Neural progenitor cell (in vitro differentiated cells): ENCODE data around the gene NEAT1. TPM values are rescaled to one million over a fixed set of nuclear protein-coding genes. Genes with fewer than 3 reads are reported as not detected.

Experiments used
- DNase-seq: peaks from one replicate; pipeline ENCODE4 v3.0.0-alpha.2; 2016; ENCODE audit warnings: low spot score
- H2AFZ ChIP-seq: fragments of 200-600 bp; sonication (generic); replicated peaks from 2 replicates; pipeline ENCODE4 v1.6.1; 2016; ENCODE audit warnings: antibody characterized with exemption
- H3F3A ChIP-seq: fragments of 200-600 bp; sonication (generic); 2 replicates; pipeline ENCODE4 v1.6.1; 2016; ENCODE audit warnings: antibody characterized with exemption, low read depth
- H3K27ac ChIP-seq: fragments of 200-600 bp; sonication (generic); 2 replicates; pipeline ENCODE4 v1.5.1; 2016; ENCODE audit warnings: mild to moderate bottlenecking
- H3K27me3 ChIP-seq: fragments of 200-600 bp; sonication (generic); 2 replicates; pipeline ENCODE4 v1.6.1; 2016; ENCODE audit warnings: mild to moderate bottlenecking, moderate library complexity
- H3K36me3 ChIP-seq: fragments of 200-600 bp; sonication (generic); 2 replicates; pipeline ENCODE4 v1.5.1; 2016
- H3K4me1 ChIP-seq: fragments of 200-600 bp; sonication (generic); 2 replicates; pipeline ENCODE4 v1.6.1; 2016; ENCODE audit warnings: mixed run types
- H3K4me2 ChIP-seq: fragments of 200-600 bp; sonication (generic); 2 replicates; pipeline ENCODE4 v1.6.1; 2016
- H3K4me3 ChIP-seq: fragments of 200-600 bp; sonication (generic); 2 replicates; pipeline ENCODE4 v1.5.1; 2016
- H3K79me2 ChIP-seq: fragments of 200-600 bp; sonication (generic); 2 replicates; pipeline ENCODE4 v1.6.1; 2016; ENCODE audit warnings: low read depth
- H3K9ac ChIP-seq: fragments of 200-600 bp; sonication (generic); 2 replicates; pipeline ENCODE4 v1.6.1; 2016
- H3K9me3 ChIP-seq: fragments of 200-600 bp; sonication (generic); 2 replicates; pipeline ENCODE4 v1.5.1; 2016; ENCODE audit warnings: low read depth
- H4K20me1 ChIP-seq: fragments of 200-600 bp; sonication (generic); 2 replicates; pipeline ENCODE4 v1.6.1; 2016; ENCODE audit warnings: low read depth
- H3K27ac Mint-ChIP-seq: 3 replicates; pipeline ENCODE4 v1.8.0; 2021; ENCODE audit warnings: mixed read lengths
- H3K27me3 Mint-ChIP-seq: 2 replicates; pipeline ENCODE4 v1.8.0; 2022; ENCODE audit warnings: low read depth, mild to moderate bottlenecking, inconsistent platforms, moderate library complexity, mixed read lengths; ENCODE audit not compliant: insufficient read depth
- H3K36me3 Mint-ChIP-seq: 3 replicates; pipeline ENCODE4 v1.8.0; 2021; ENCODE audit warnings: mixed read lengths
- H3K4me1 Mint-ChIP-seq: 3 replicates; pipeline ENCODE4 v1.8.0; 2021; ENCODE audit warnings: mixed read lengths
- H3K4me3 Mint-ChIP-seq: 3 replicates; pipeline ENCODE4 v1.8.0; 2021; ENCODE audit warnings: mild to moderate bottlenecking, moderate library complexity, mixed read lengths
- H3K9me3 Mint-ChIP-seq: 3 replicates; pipeline ENCODE4 v1.8.0; 2020; ENCODE audit warnings: mixed read lengths
- CTCF ChIP-seq: fragments of 200-600 bp; sonication (generic); IDR thresholded peaks from 2 replicates; pipeline ENCODE4 v1.5.1; 2017; ENCODE audit warnings: antibody characterized with exemption, mild to moderate bottlenecking
- EZH2 ChIP-seq: fragments of 200-600 bp; sonication (generic); IDR thresholded peaks from 2 replicates; pipeline ENCODE4 v1.6.1; 2017; ENCODE audit warnings: antibody characterized with exemption, mild to moderate bottlenecking, moderate library complexity
- EZH2phosphoT487 ChIP-seq: fragments of 200-600 bp; sonication (generic); IDR thresholded peaks from 2 replicates; pipeline ENCODE4 v1.6.1; 2017; ENCODE audit warnings: antibody characterized with exemption
- total RNA-seq: library from RNA; depleted of rRNA; stranded (reverse); fragments of >200 nt; gene quantifications from 2 replicates; pipeline ENCODE4 v1.2.3, GENCODE V29; 2015; ENCODE audit warnings: low replicate concordance

Gene NEAT1
- total RNA-seq, 1 donor from 2014 or later, result 4.0 TPM

DNA sequence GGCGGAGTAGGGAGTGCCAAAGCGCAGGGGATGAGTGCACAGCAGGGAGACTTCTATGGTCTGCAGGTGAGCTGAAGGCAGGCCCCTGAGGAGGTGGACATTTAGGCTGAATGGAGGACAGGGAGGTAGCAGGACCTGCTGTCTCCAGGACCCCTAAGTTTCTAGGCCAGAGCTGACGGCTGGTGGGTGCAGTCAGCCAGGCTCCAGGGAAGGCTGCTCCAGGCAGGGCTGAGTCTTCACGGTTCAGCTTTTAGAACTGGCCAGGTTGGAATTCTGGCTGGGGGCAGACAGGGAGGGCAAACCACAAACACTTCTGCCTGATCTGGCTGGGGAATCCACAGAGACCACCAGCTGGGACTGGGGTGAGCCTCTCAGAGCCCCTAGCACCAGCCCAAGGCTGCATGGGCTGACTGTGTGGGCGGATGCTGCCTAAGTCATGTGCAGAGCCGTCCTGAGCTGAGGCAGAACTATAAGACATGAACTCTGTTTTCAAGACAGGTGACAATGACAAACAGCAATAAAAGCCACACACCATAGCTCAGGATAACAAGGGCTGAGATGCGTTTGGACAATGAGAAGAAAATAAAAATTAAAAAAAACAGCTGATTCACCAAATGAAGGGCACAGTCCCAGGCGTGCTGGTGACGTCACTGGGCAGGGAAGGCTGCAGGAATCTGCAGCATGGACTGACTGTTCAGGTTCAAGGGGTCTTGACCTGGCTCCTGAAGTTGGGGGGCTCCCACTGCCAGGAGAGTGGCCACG is 65.9 kb downstream of the NEAT1 start:
- H2AFZ ChIP-seq, result peak overlapping the region; percentile 30
- no peak overlapping the region for H3K9ac ChIP-seq
- H3K36me3 Mint-ChIP-seq, result no peaks in the 10 kb centered on the region
- peak overlapping the region; percentile 82 for H3K4me3 Mint-ChIP-seq
- peaks cover 86% of the 10 kb centered on the region for H3K4me1 Mint-ChIP-seq
- H3K27ac ChIP-seq, result peak overlapping the region; percentile 91
- peak overlapping the region; percentile 80 for H3K4me2 ChIP-seq
- peaks cover 84% of the 10 kb centered on the region for H3F3A ChIP-seq
- H3K27me3 ChIP-seq, result no peaks in the 10 kb centered on the region
- H3K9me3 Mint-ChIP-seq, result no peaks in the 10 kb centered on the region
- peaks cover 5% of the 10 kb centered on the region for H3K27me3 Mint-ChIP-seq
- no peaks in the 10 kb centered on the region for H3K36me3 ChIP-seq
- H3K9me3 ChIP-seq, result no peaks in the 10 kb centered on the region
- peaks cover 80% of the 10 kb centered on the region for H3K4me1 ChIP-seq
- peak overlapping the region; percentile 100 for H3K27ac Mint-ChIP-seq
- no peak for DNase-seq
- H3K79me2 ChIP-seq, result peaks cover 77% of the 10 kb centered on the region
- H4K20me1 ChIP-seq, result no peaks in the 10 kb centered on the region
- TF ChIP-seq CTCF (no peak), EZH2 (no peak), EZH2phosphoT487 (no peak)
- H3K4me3 ChIP-seq, result peak overlapping the region; percentile 37

GRCh38 chr11:65489035-65489705 is 66.6 kb downstream of the NEAT1 start:
- Mint-ChIP-seq H3K27me3 (peaks cover 7% of the 10 kb centered on the region), H3K4me3 (peak overlapping the region; percentile 82), H3K9me3 (no peaks in the 10 kb centered on the region), H3K36me3 (no peaks in the 10 kb centered on the region), H3K27ac (peak overlapping the region; percentile 100), H3K4me1 (peaks cover 93% of the 10 kb centered on the region)
- Histone ChIP-seq H3K9ac (no peak overlapping the region), H3K79me2 (peaks cover 84% of the 10 kb centered on the region), H3K4me1 (peaks cover 87% of the 10 kb centered on the region), H2AFZ (no peak overlapping the region), H4K20me1 (no peaks in the 10 kb centered on the region), H3K9me3 (no peaks in the 10 kb centered on the region), H3F3A (peaks cover 87% of the 10 kb centered on the region), H3K27ac (peak overlapping the region; percentile 69), H3K36me3 (no peaks in the 10 kb centered on the region), H3K4me3 (peak overlapping the region; percentile 4), H3K4me2 (peak overlapping the region; percentile 80), H3K27me3 (no peaks in the 10 kb centered on the region)
- TF ChIP-seq CTCF (no peak), EZH2phosphoT487 (no peak), EZH2 (no peak)
- DNase-seq, result peak; percentile 77

- peak; percentile 65 for DNase-seq
- H3K36me3 ChIP-seq, result no peaks in the 10 kb centered on the region
- peaks cover 87% of the 10 kb centered on the region for H3K4me1 ChIP-seq
- H3K4me3 ChIP-seq, result peak overlapping the region; percentile 4
- peaks cover 87% of the 10 kb centered on the region for H3K79me2 ChIP-seq
- no peak overlapping the region for H2AFZ ChIP-seq
- no peaks in the 10 kb centered on the region for H3K9me3 ChIP-seq
- peak overlapping the region; percentile 100 for H3K27ac Mint-ChIP-seq
- peak overlapping the region; percentile 80 for H3K4me2 ChIP-seq
- H3F3A ChIP-seq, result peaks cover 84% of the 10 kb centered on the region
- no peaks in the 10 kb centered on the region for H3K27me3 ChIP-seq
- H3K4me3 Mint-ChIP-seq, result peak overlapping the region; percentile 82
- peak overlapping the region; percentile 69 for H3K27ac ChIP-seq
- H3K27me3 Mint-ChIP-seq, result peaks cover 8% of the 10 kb centered on the region
- peaks cover 97% of the 10 kb centered on the region for H3K4me1 Mint-ChIP-seq
- H3K9me3 Mint-ChIP-seq, result no peaks in the 10 kb centered on the region
- no peak overlapping the region for H3K9ac ChIP-seq
- H3K36me3 Mint-ChIP-seq, result no peaks in the 10 kb centered on the region
- no peak for TF ChIP-seq EZH2
- no peak for TF ChIP-seq CTCF
- no peak for TF ChIP-seq EZH2phosphoT487
- no peaks in the 10 kb centered on the region for H4K20me1 ChIP-seq
These were observed 67.2 kb downstream of the NEAT1 start for GRCh38 chr11:65489706-65490320.
